GM12878 (cell line): ENCODE measurements around the gene CXCR6. TPM values are rescaled to one million over a fixed set of nuclear protein-coding genes. Genes with fewer than 3 reads are reported as not detected.

Experiments used
- E2F4 ChIP-seq: IDR thresholded peaks from 2 replicates; pipeline ENCODE4 v1.6.1; 2012; ENCODE audit warnings: low read depth, low read length, improper control_type of control experiment
- JUNB ChIP-seq: IDR thresholded peaks from 2 replicates; pipeline ENCODE4 v1.6.1; 2016; ENCODE audit warnings: antibody characterized with exemption, mild to moderate bottlenecking
- RB1 ChIP-seq: fragments of 450-650 bp; formaldehyde crosslinking; IDR thresholded peaks from 2 replicates; pipeline ENCODE4 v1.6.1; 2017; ENCODE audit warnings: mild to moderate bottlenecking, borderline replicate concordance
- RCOR1 ChIP-seq: conservative IDR thresholded peaks from 2 replicates; pipeline ENCODE4 v1.6.1; 2012; ENCODE audit warnings: low read depth, low read length, improper control_type of control experiment
- ZNF274 ChIP-seq: IDR thresholded peaks from one replicate; pipeline ENCODE4 v1.8.0; 2011; ENCODE audit not compliant: insufficient read length, insufficient read depth
- polyA plus RNA-seq, 11 experiments: library from polyadenylated mRNA; depleted of rRNA in 4 of 11; unstranded in 6 of 11; stranded (reverse) in 5 of 11; fragments of >200 nt; fragmentation: Nextera tagmentation in 4 of 11; fragmentation: Illumina TruSeq in 1 of 11; extraction: Ambion mirVana in 4 of 11; extraction: Trizol in 1 of 11; gene quantifications; 1 replicate in 1 of 11; 2 replicates in 10 of 11; pipeline versions ENCODE4 v1.2.1 to v1.2.3, GENCODE V29; 2011 to 2016; ENCODE audit warnings: inconsistent platforms in 2 of 11, missing spikeins in 2 of 11, low read depth in 1 of 11
- total RNA-seq, 4 experiments: library from RNA; depleted of rRNA in 3 of 4; stranded (reverse); fragments of >200 nt in 3 of 4; fragmentation: Illumina TruSeq in 1 of 4; extraction: Trizol in 1 of 4; gene quantifications; 2 replicates each; pipeline versions ENCODE4 v1.2.1 to v1.2.3, GENCODE V29; 2013 to 2021
- TF ChIP-seq, protein P1 (sequence below): IDR thresholded peaks from 2 replicates; pipeline ENCODE4 v1.6.1; 2011; ENCODE audit warnings: low read depth, low read length, improper control_type of control experiment, borderline replicate concordance
- TF ChIP-seq, protein P2 (sequence below): IDR thresholded peaks from 2 replicates; pipeline ENCODE4 v1.6.1; 2011; ENCODE audit warnings: mild to moderate bottlenecking, low read depth, low read length, moderate library complexity; ENCODE audit not compliant: insufficient replicate concordance
- TF ChIP-seq, protein P3 (sequence below): fragments of 450-650 bp; IDR thresholded peaks from 2 replicates; pipeline ENCODE4 v1.6.1; 2017; ENCODE audit warnings: mild to moderate bottlenecking, moderate library complexity
- TF ChIP-seq, protein P4 (sequence below): fragments of 450-650 bp; IDR thresholded peaks from 2 replicates; pipeline ENCODE4 v1.6.1; 2016; ENCODE audit warnings: mild to moderate bottlenecking, moderate library complexity, borderline replicate concordance

CXCR6 gene
- total and polyA plus RNA-seq, 10 of the 15 experiments (the other 5 are each of a cell fraction or from before 2014, with no cell fraction given) = 0.04 to 0.20 (median 0.12) TPM; not detected in 5

DNA sequence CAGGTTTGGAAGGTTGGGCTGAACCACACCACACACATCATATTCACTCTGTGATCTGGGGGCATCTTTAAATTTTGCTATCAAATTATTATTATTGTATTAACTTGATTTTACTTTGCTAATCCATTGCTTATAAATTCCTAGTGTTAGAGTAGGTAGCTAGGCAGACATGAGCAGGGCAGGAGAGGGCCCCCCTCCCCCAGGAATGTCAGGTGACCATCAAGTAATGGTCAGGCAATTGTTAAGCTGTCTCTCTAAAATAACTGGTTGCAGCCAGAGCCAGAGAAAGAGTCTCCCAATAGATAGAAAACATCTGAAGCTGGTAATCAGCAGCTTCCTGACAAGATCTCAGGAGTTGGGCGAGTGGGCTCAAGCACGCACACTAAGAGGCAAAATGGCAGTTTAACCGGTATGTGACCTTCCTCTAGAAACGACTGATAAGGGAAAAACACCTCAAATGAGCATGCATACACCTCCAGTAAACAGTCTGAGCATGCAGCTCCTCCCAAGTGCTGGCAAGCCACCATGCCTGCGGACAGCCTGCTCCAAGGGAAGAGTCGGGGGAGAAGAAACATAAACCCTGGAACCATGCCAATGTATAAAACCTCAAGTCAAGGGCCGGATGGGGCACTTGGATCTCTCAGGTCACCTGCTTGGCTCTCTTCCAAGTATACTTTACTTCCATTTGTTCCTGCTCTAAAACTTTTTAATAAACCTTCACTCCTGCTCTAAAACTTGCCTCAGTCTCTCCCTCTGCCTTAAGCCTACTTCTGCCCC lies 3.1 kb upstream of the CXCR6 start (continued):
- no peak for TF ChIP-seq RB1
- no peak for TF ChIP-seq JUNB
- TF ChIP-seq, protein P1, sequence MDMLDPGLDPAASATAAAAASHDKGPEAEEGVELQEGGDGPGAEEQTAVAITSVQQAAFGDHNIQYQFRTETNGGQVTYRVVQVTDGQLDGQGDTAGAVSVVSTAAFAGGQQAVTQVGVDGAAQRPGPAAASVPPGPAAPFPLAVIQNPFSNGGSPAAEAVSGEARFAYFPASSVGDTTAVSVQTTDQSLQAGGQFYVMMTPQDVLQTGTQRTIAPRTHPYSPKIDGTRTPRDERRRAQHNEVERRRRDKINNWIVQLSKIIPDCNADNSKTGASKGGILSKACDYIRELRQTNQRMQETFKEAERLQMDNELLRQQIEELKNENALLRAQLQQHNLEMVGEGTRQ = no peak
- TF ChIP-seq, protein P2, sequence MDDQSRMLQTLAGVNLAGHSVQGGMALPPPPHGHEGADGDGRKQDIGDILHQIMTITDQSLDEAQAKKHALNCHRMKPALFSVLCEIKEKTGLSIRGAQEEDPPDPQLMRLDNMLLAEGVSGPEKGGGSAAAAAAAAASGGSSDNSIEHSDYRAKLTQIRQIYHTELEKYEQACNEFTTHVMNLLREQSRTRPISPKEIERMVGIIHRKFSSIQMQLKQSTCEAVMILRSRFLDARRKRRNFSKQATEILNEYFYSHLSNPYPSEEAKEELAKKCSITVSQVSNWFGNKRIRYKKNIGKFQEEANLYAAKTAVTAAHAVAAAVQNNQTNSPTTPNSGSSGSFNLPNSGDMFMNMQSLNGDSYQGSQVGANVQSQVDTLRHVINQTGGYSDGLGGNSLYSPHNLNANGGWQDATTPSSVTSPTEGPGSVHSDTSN = no peak
- TF ChIP-seq ZNF274 = no peak
- no peak for TF ChIP-seq RCOR1
- TF ChIP-seq, protein P3, sequence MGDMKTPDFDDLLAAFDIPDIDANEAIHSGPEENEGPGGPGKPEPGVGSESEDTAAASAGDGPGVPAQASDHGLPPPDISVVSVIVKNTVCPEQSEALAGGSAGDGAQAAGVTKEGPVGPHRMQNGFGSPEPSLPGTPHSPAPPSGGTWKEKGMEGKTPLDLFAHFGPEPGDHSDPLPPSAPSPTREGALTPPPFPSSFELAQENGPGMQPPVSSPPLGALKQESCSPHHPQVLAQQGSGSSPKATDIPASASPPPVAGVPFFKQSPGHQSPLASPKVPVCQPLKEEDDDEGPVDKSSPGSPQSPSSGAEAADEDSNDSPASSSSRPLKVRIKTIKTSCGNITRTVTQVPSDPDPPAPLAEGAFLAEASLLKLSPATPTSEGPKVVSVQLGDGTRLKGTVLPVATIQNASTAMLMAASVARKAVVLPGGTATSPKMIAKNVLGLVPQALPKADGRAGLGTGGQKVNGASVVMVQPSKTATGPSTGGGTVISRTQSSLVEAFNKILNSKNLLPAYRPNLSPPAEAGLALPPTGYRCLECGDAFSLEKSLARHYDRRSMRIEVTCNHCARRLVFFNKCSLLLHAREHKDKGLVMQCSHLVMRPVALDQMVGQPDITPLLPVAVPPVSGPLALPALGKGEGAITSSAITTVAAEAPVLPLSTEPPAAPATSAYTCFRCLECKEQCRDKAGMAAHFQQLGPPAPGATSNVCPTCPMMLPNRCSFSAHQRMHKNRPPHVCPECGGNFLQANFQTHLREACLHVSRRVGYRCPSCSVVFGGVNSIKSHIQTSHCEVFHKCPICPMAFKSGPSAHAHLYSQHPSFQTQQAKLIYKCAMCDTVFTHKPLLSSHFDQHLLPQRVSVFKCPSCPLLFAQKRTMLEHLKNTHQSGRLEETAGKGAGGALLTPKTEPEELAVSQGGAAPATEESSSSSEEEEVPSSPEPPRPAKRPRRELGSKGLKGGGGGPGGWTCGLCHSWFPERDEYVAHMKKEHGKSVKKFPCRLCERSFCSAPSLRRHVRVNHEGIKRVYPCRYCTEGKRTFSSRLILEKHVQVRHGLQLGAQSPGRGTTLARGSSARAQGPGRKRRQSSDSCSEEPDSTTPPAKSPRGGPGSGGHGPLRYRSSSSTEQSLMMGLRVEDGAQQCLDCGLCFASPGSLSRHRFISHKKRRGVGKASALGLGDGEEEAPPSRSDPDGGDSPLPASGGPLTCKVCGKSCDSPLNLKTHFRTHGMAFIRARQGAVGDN = no peak
- TF ChIP-seq, protein P4, sequence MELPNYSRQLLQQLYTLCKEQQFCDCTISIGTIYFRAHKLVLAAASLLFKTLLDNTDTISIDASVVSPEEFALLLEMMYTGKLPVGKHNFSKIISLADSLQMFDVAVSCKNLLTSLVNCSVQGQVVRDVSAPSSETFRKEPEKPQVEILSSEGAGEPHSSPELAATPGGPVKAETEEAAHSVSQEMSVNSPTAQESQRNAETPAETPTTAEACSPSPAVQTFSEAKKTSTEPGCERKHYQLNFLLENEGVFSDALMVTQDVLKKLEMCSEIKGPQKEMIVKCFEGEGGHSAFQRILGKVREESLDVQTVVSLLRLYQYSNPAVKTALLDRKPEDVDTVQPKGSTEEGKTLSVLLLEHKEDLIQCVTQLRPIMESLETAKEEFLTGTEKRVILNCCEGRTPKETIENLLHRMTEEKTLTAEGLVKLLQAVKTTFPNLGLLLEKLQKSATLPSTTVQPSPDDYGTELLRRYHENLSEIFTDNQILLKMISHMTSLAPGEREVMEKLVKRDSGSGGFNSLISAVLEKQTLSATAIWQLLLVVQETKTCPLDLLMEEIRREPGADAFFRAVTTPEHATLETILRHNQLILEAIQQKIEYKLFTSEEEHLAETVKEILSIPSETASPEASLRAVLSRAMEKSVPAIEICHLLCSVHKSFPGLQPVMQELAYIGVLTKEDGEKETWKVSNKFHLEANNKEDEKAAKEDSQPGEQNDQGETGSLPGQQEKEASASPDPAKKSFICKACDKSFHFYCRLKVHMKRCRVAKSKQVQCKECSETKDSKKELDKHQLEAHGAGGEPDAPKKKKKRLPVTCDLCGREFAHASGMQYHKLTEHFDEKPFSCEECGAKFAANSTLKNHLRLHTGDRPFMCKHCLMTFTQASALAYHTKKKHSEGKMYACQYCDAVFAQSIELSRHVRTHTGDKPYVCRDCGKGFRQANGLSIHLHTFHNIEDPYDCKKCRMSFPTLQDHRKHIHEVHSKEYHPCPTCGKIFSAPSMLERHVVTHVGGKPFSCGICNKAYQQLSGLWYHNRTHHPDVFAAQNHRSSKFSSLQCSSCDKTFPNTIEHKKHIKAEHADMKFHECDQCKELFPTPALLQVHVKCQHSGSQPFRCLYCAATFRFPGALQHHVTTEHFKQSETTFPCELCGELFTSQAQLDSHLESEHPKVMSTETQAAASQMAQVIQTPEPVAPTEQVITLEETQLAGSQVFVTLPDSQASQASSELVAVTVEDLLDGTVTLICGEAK = no peak
- TF ChIP-seq E2F4 = no peak
